H9 (cell line): Measurements from ENCODE around the gene TMEM242. TPM values are rescaled to one million over a fixed set of nuclear protein-coding genes. Genes with fewer than 3 reads are reported as not detected.
A peak's percentile ranks its signal among the peaks of the same experiment; 100 is the strongest.

ENCODE experiments used
- DNase-seq: peaks from one replicate; pipeline ENCODE4 v3.0.0-alpha.2; 2017
- H2AFZ ChIP-seq: one replicate; pipeline ENCODE4 v1.6.1; 2013; ENCODE audit warnings: mild to moderate bottlenecking, low read length, control low read depth, moderate library complexity
- H2AK5ac ChIP-seq: 2 replicates; pipeline ENCODE4 v1.6.1; 2013; ENCODE audit warnings: low read length, control low read depth, mixed read lengths; ENCODE audit not compliant: insufficient read length
- H2BK120ac ChIP-seq: one replicate; pipeline ENCODE4 v1.6.1; 2013; ENCODE audit warnings: low read depth, mild to moderate bottlenecking, low read length, control low read depth, inconsistent platforms; ENCODE audit not compliant: poor library complexity, severe bottlenecking
- H2BK12ac ChIP-seq: 2 replicates; pipeline ENCODE4 v1.6.1; 2013; ENCODE audit warnings: low read length, control low read depth, mixed read lengths, low read depth; ENCODE audit not compliant: insufficient read length
- H2BK15ac ChIP-seq: 2 replicates; pipeline ENCODE4 v1.6.1; 2013; ENCODE audit warnings: low read depth, low read length, control low read depth
- H2BK20ac ChIP-seq: one replicate; pipeline ENCODE4 v1.6.1; 2013; ENCODE audit warnings: low read depth, mild to moderate bottlenecking, low read length, control low read depth, inconsistent platforms; ENCODE audit not compliant: poor library complexity, severe bottlenecking
- H2BK5ac ChIP-seq: 2 replicates; pipeline ENCODE4 v1.6.1; 2013; ENCODE audit warnings: low read length, control low read depth, mixed read lengths; ENCODE audit not compliant: insufficient read length
- H3K14ac ChIP-seq: 2 replicates; pipeline ENCODE4 v1.6.1; 2013; ENCODE audit warnings: low read length, control low read depth; ENCODE audit not compliant: insufficient read depth
- H3K18ac ChIP-seq: 2 replicates; pipeline ENCODE4 v1.6.1; 2013; ENCODE audit warnings: low read depth, mild to moderate bottlenecking, mixed read lengths, low read length, control low read depth; ENCODE audit not compliant: insufficient read length
- H3K23ac ChIP-seq: 2 replicates; pipeline ENCODE4 v1.6.1; 2013; ENCODE audit warnings: low read length, control low read depth, mixed read lengths, low read depth; ENCODE audit not compliant: insufficient read length
- H3K23me2 ChIP-seq: 2 replicates; pipeline ENCODE4 v1.6.1; 2013; ENCODE audit warnings: low read depth, mild to moderate bottlenecking, mixed read lengths, low read length, control low read depth; ENCODE audit not compliant: insufficient read length, poor library complexity, severe bottlenecking
- H3K27ac ChIP-seq: 2 replicates; pipeline ENCODE4 v1.5.1; 2013; ENCODE audit warnings: low read length, control low read depth, mixed read lengths, low read depth; ENCODE audit not compliant: insufficient read length
- H3K27me3 ChIP-seq: 2 replicates; pipeline ENCODE4 v1.6.1; 2013; ENCODE audit warnings: low read length, control low read depth, inconsistent platforms; ENCODE audit not compliant: insufficient read depth
- H3K4ac ChIP-seq: 2 replicates; pipeline ENCODE4 v1.6.1; 2013; ENCODE audit warnings: low read depth, mild to moderate bottlenecking, control low read depth, inconsistent platforms, low read length, moderate library complexity
- H3K4me1 ChIP-seq: 2 replicates; pipeline ENCODE4 v1.6.1; 2013; ENCODE audit warnings: low read length, control low read depth, inconsistent platforms; ENCODE audit not compliant: insufficient read depth
- H3K4me2 ChIP-seq: 2 replicates; pipeline ENCODE4 v1.6.1; 2013; ENCODE audit warnings: low read length, control low read depth, mixed read lengths; ENCODE audit not compliant: insufficient read length, insufficient read depth
- H3K56ac ChIP-seq: 2 replicates; pipeline ENCODE4 v1.6.1; 2013; ENCODE audit warnings: low read depth, mild to moderate bottlenecking, mixed read lengths, low read length, control low read depth; ENCODE audit not compliant: insufficient read length
- H3K79me1 ChIP-seq: 2 replicates; pipeline ENCODE4 v1.6.1; 2013; ENCODE audit warnings: low read depth, mild to moderate bottlenecking, moderate library complexity, low read length, control low read depth, inconsistent platforms; ENCODE audit not compliant: insufficient read depth, poor library complexity, severe bottlenecking
- H3K79me2 ChIP-seq: 2 replicates; pipeline ENCODE4 v1.6.1; 2013; ENCODE audit warnings: low read length, control low read depth, inconsistent platforms; ENCODE audit not compliant: insufficient read depth
- H3K9ac ChIP-seq: 2 replicates; pipeline ENCODE4 v1.6.1; 2013; ENCODE audit warnings: low read length, control low read depth, mixed read lengths; ENCODE audit not compliant: insufficient read length; ENCODE audit errors: extremely low read depth
- H3K9me3 ChIP-seq: one replicate; pipeline ENCODE4 v1.6.1; 2013; ENCODE audit warnings: low read depth, low read length, inconsistent platforms; ENCODE audit not compliant: control insufficient read depth
- H3T11ph ChIP-seq: one replicate; pipeline ENCODE4 v1.6.1; 2013; ENCODE audit warnings: mild to moderate bottlenecking, low read length, control low read depth, inconsistent platforms
- H4K20me1 ChIP-seq: one replicate; pipeline ENCODE4 v1.6.1; 2013; ENCODE audit not compliant: control insufficient read depth, insufficient read length, insufficient read depth
- H4K5ac ChIP-seq: 2 replicates; pipeline ENCODE4 v1.6.1; 2013; ENCODE audit warnings: low read depth, mild to moderate bottlenecking, mixed read lengths, low read length, control low read depth; ENCODE audit not compliant: insufficient read length
- H4K8ac ChIP-seq: replicated peaks from 2 replicates; pipeline ENCODE4 v1.6.1; 2013; ENCODE audit warnings: low read length, control low read depth, mixed read lengths, low read depth; ENCODE audit not compliant: insufficient read length
- H4K91ac ChIP-seq: 2 replicates; pipeline ENCODE4 v1.6.1; 2013; ENCODE audit warnings: low read depth, mild to moderate bottlenecking, moderate library complexity, mixed read lengths, low read length, control low read depth; ENCODE audit not compliant: insufficient read length
- H3K27ac Mint-ChIP-seq, 3 experiments: 2 replicates in 2 of 3; 3 replicates in 1 of 3; pipeline ENCODE4 v1.8.0; 2020 to 2021; ENCODE audit warnings: mixed read lengths in 3 of 3, mild to moderate bottlenecking in 1 of 3, moderate library complexity in 1 of 3
- H3K27me3 Mint-ChIP-seq: 2 replicates; pipeline ENCODE4 v1.8.0; 2021; ENCODE audit warnings: low read depth, mild to moderate bottlenecking, moderate library complexity, mixed read lengths
- H3K36me3 Mint-ChIP-seq, 3 experiments: 2 replicates in 2 of 3; 3 replicates in 1 of 3; pipeline ENCODE4 v1.8.0; 2020 to 2021; ENCODE audit warnings: low read depth in 3 of 3, mixed read lengths in 3 of 3; ENCODE audit not compliant: insufficient read depth in 1 of 3
- H3K4me1 Mint-ChIP-seq, 2 experiments: 2 replicates each; pipeline ENCODE4 v1.8.0; 2020; ENCODE audit warnings: mixed read lengths in 2 of 2
- H3K4me3 Mint-ChIP-seq, 2 experiments: 2 replicates in 1 of 2; 3 replicates in 1 of 2; pipeline ENCODE4 v1.8.0; 2020 to 2021; ENCODE audit warnings: mild to moderate bottlenecking in 2 of 2, mixed read lengths in 2 of 2, moderate library complexity in 1 of 2
- H3K9me3 Mint-ChIP-seq, 2 experiments: 2 replicates in 1 of 2; 3 replicates in 1 of 2; pipeline ENCODE4 v1.8.0; 2020; ENCODE audit warnings: mild to moderate bottlenecking in 2 of 2, mixed read lengths in 2 of 2, moderate library complexity in 1 of 2
- WGBS: extraction: QIAGEN DNeasy Blood & Tissue Kit; methylation state at CpG from one replicate; pipeline ENCODE4 v1.1.7; 2013; ENCODE audit warnings: missing lambda C conversion rate, low lambda C conversion rate, mixed read lengths; ENCODE audit not compliant: insufficient read length; ENCODE audit errors: extremely low coverage; 5-methylcytosine and 5-hydroxymethylcytosine counted together
- total RNA-seq: library from RNA; stranded (reverse); gene quantifications from 2 replicates; pipeline ENCODE4 v1.2.1, GENCODE V29; 2021
- TF ChIP-seq, protein P1 (sequence below): fragments of 200-600 bp; sonication (generic); conservative IDR thresholded peaks from 3 replicates; pipeline ENCODE4 v1.8.0; 2021; ENCODE audit warnings: antibody characterized with exemption, mild to moderate bottlenecking

Gene TMEM242
- total RNA-seq, 1 experiment from 2014 or later, result 10.5 TPM

- Histone ChIP-seq H3K23me2 (peaks cover 4% of the 10 kb centered on the region), H3K4ac (no peak overlapping the region), H4K8ac (no peak overlapping the region), H4K91ac (no peak overlapping the region), H3K23ac (no peak overlapping the region), H3K79me1 (no peaks in the 10 kb centered on the region), H3K18ac (no peak overlapping the region), H2BK5ac (no peak overlapping the region), H3K9ac (no peak overlapping the region), H3K14ac (no peak overlapping the region; the same call in 1 of the 2 replicates), H2BK20ac (no peak overlapping the region), H3K27me3 (no peaks in the 10 kb centered on the region; the same call in 1 of the 2 replicates), H3K4me1 (peaks cover 2% of the 10 kb centered on the region; the same call in 1 of the 2 replicates), H2BK120ac (no peak overlapping the region), H3K79me2 (no peaks in the 10 kb centered on the region), H2BK12ac (no peak overlapping the region), H3T11ph (no peak overlapping the region), H3K4me2 (peak overlapping the region; percentile 30), H4K5ac (no peak overlapping the region), H3K27ac (no peak overlapping the region), H3K9me3 (no peaks in the 10 kb centered on the region), H2BK15ac (no peak overlapping the region), H4K20me1 (peaks cover 2% of the 10 kb centered on the region), H3K56ac (no peak overlapping the region), H2AK5ac (no peak overlapping the region), H2AFZ (no peak overlapping the region)
- TF ChIP-seq, protein P1, sequence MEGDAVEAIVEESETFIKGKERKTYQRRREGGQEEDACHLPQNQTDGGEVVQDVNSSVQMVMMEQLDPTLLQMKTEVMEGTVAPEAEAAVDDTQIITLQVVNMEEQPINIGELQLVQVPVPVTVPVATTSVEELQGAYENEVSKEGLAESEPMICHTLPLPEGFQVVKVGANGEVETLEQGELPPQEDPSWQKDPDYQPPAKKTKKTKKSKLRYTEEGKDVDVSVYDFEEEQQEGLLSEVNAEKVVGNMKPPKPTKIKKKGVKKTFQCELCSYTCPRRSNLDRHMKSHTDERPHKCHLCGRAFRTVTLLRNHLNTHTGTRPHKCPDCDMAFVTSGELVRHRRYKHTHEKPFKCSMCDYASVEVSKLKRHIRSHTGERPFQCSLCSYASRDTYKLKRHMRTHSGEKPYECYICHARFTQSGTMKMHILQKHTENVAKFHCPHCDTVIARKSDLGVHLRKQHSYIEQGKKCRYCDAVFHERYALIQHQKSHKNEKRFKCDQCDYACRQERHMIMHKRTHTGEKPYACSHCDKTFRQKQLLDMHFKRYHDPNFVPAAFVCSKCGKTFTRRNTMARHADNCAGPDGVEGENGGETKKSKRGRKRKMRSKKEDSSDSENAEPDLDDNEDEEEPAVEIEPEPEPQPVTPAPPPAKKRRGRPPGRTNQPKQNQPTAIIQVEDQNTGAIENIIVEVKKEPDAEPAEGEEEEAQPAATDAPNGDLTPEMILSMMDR, result no peak
- Mint-ChIP-seq H3K36me3 (peaks cover 2 to 9% (median 7%) of the 10 kb centered on the region in 3 experiments; a peak in 6 of 7 replicates), H3K27me3 (peaks cover 32% of the 10 kb centered on the region), H3K9me3 (peaks cover 7 to 8% of the 10 kb centered on the region in 2 experiments), H3K4me1 (peaks cover 20 to 21% of the 10 kb centered on the region in 2 experiments), H3K27ac (no peak overlapping the region), H3K4me3 (peak overlapping the region; percentile 62 to 78)
- WGBS, result no CpG with 5 or more reads among the region's 30 CpGs
- DNase-seq, result peak; percentile 63
Observed at GRCh38 chr6:157273756-157274470, 49.4 kb downstream of the TMEM242 start.
